Muscle of leg (tissue), 11 donors: ENCODE data around the gene PPP1CA. TPM values are rescaled to one million over a fixed set of nuclear protein-coding genes. Genes with fewer than 3 reads are reported as not detected.
A peak's percentile ranks its signal among the peaks of the same experiment; 100 is the strongest.

Experiments
- DNase-seq: peaks from one replicate; pipeline ENCODE4 v3.0.0; 2013
- H3K27ac ChIP-seq: one replicate; pipeline ENCODE4 v1.5.1; 2013; ENCODE audit warnings: mild to moderate bottlenecking, low read length, control low read depth
- H3K27me3 ChIP-seq: one replicate; pipeline ENCODE4 v1.6.1; 2013; ENCODE audit warnings: low read length; ENCODE audit not compliant: control insufficient read depth, insufficient read depth
- H3K36me3 ChIP-seq: one replicate; pipeline ENCODE4 v1.6.1; 2013; ENCODE audit warnings: low read length; ENCODE audit not compliant: control insufficient read depth, insufficient read depth
- H3K4me1 ChIP-seq: one replicate; pipeline ENCODE4 v1.6.1; 2013; ENCODE audit warnings: low read length; ENCODE audit not compliant: control insufficient read depth, insufficient read depth
- H3K4me3 ChIP-seq: one replicate; pipeline ENCODE4 v1.5.1; 2013; ENCODE audit warnings: low read length, control low read depth
- H3K9me3 ChIP-seq: replicated peaks from 2 replicates; pipeline ENCODE4 v1.6.1; 2013; ENCODE audit warnings: low read depth, low read length; ENCODE audit not compliant: control insufficient read depth
- WGBS: methylation state at CpG from one replicate; pipeline ENCODE4 v1.1.5; 2013; ENCODE audit warnings: missing lambda C conversion rate; ENCODE audit not compliant: insufficient coverage; 5-methylcytosine and 5-hydroxymethylcytosine counted together
- polyA plus RNA-seq, 8 donors: library from polyadenylated mRNA; unstranded; fragments of 120-200 nt; gene quantifications; one replicate each; pipeline versions ENCODE4 v1.2.1 to v1.2.3, GENCODE V29; 2013; ENCODE audit warnings: inconsistent platforms in 1 of 8, low replicate concordance in 1 of 8; ENCODE audit not compliant: insufficient read length in 8 of 8, insufficient read depth in 1 of 8
- total RNA-seq: library from RNA; stranded (reverse); fragments of 120-200 nt; gene quantifications from one replicate; pipeline ENCODE4 v1.2.4, GENCODE V29; 2013

The PPP1CA gene
- total and polyA plus RNA-seq, 9 donors, result 127 to 150 (median 141) TPM

- Histone ChIP-seq H3K4me3 (no peak overlapping the region), H3K4me1 (peaks cover 4% of the 10 kb centered on the region), H3K36me3 (no peaks in the 10 kb centered on the region), H3K27me3 (peaks cover 16% of the 10 kb centered on the region), H3K9me3 (no peaks in the 10 kb centered on the region), H3K27ac (no peak overlapping the region)
- peak; percentile 82 for DNase-seq
- WGBS, result 45% methylated on average over 7 of the region's 16 CpGs
These were observed 19.2 kb downstream of the PPP1CA start for GRCh38 chr11:67382276-67383136.

DNA sequence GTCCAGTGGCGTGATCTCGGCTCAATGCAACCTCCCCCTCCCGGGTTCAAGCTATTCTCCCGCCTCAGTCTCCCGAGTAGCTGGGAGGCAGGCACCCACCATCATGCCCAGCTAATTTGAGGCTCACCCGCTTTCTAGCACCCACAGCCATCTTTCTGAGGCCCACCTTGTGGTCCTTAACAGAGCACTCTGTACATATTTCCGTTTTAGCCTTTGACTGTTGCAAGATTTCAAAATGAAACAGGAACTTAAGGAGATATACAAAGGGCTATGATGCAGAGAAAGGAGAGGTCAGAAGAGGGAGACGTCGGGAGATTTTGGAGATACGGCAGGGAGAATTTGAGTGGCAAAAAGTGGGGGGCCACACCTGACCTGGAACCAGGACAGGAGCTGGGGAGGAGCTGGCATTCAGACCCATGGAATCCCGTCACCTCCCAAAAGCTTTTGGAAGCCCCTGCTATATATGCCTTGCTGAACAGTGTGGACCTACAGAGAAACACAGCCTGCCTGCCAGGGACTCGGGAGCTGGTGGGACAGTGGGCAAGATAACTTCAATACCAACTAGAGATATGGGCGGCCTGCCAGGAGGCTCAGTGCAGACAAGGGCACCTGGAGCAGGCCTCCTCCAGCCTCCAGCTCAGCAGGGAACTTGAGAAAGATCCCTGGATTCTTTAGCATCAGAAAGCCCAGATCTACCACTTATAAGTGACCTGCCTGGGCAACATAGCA lies 20.2 kb downstream of the PPP1CA start:
- H3K4me3 ChIP-seq, result no peak overlapping the region
- H3K27ac ChIP-seq, result no peak overlapping the region
- WGBS, result 75% methylated on average over 7 of the region's 13 CpGs

DNA sequence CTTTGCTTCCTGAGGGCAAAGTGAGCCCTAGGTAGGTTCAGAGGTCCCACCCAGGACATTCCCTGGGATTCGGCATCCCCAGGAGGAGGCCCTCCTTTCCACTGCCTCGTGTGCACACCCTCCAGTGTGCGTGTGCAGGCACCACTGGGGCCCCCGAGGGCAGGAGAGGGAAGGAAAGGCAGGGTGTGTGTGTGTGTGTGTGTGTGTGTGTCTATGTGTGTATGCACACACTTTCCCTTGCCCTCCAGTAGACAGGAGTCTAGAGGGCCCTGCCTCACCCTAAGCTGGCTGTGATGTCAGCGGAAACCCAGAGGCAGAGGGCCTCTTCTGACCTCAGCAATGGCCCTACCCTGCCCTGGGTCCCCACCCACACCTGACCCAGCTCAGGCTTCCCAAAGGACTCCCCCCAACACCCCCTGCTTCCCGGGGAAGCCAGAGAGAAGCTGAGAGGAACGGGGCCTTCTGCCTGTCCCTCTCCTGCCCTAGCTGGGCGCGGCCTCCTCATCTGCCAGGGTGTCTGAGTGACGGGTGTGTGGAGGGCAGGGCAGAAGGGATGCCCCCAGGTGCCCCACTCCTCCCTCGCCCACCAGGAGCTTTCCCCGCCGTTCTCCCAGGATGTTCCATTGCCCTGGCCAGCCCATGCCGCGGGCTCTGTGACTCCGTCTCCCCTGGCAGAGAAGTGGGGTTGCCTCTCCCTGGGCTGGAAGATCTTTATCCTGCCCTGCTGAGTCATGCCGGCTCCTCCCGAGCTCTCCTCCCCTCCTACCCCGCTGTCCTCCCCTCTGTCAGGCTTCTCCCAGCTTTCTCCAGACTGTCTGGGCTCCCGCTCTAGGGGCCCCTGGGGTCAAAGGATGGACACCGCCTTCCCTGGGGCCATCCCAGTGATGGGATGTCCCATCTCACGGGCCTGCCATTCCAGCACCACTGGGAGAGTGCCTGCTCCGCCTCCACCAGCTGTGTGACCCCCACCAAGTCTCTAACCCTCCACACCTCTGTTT lies 22.3 kb downstream of the PPP1CA start:
- no peak for DNase-seq
- WGBS, result 69% methylated on average over 12 of the region's 23 CpGs
- H3K36me3 ChIP-seq, result no peaks in the 10 kb centered on the region
- peaks cover 10% of the 10 kb centered on the region for H3K4me1 ChIP-seq
- H3K27me3 ChIP-seq, result peaks cover 42% of the 10 kb centered on the region
- H3K4me3 ChIP-seq, result no peak overlapping the region
- H3K9me3 ChIP-seq, result no peaks in the 10 kb centered on the region
- no peak overlapping the region for H3K27ac ChIP-seq

More for the DNA sequence above, 20.2 kb downstream of the PPP1CA start:
- Histone ChIP-seq H3K4me1 (peaks cover 4% of the 10 kb centered on the region), H3K27me3 (peaks cover 27% of the 10 kb centered on the region), H3K9me3 (no peaks in the 10 kb centered on the region), H3K36me3 (no peaks in the 10 kb centered on the region)
- peak; percentile 25 for DNase-seq

DNA sequence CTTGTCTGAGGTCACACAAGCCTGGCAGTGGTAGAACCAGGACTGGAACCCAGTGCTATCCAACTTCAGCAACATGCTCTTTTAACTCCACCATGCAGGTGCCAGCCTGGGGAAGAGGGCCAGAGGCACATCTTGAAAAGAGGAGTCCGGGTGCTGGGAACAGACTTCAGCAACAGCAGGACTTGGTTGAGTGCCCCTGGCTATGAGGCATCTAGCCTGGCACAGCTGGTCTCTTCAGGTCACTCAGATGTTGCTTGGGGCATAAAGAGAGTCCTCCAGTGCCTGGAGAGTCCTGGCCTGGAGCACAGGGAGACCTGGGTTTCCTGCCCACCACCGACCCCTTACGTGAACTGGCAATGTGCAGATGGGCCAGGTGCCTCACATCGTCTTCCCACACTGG lies 23.1 kb downstream of the PPP1CA start:
- Histone ChIP-seq H3K9me3 (no peaks in the 10 kb centered on the region), H3K27me3 (peaks cover 48% of the 10 kb centered on the region), H3K4me3 (no peak overlapping the region), H3K4me1 (peaks cover 18% of the 10 kb centered on the region), H3K27ac (no peak overlapping the region), H3K36me3 (no peaks in the 10 kb centered on the region)
- no peak for DNase-seq
- 66% methylated on average over 4 of the region's 4 CpGs for WGBS

DNA sequence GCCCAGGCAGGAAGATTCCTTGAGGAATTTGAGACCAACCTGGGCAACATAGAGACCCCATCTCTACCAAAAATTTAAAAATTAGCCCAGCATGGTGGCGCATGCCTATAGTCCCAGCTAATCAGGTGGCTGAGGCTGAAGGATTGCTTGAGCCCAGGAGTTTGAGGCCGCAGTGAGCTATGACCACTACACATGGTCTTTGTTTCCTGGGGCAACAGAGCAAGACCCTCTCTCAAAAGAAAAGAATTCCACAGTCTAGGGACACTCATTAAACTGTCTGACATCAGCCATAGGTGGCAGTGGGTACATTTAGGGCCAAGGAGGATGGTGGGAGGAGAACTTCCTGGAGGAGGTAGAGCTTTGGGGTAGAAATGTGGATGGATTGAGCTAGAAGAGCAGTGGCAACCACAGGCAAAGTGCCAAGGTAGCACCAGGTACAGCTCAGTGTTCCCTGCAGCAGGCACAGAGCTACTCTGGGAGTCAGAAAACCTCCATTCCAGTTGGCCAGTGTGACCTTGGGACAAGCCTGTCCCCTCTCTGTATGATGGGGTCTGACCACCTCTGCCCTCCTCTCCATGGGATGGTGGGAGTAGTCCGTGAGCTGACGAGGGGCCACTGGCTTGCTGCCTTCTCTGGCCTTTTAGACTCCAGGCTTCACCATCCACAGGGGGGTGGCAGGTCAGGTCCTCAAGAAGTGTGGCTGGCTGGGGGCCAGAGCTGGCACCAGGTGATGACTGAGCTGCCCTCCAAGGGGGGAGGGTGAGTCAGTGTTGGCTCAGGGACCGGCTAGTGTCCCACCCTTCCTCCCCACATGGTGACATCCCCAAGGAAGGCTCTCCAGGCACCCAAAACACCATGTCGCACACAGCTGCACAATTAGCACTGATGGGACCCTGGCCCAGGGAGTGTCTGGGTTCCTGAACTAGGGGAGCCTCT lies 24.5 kb downstream of the PPP1CA start:
- peaks cover 19% of the 10 kb centered on the region for H3K4me1 ChIP-seq
- no peak overlapping the region for H3K27ac ChIP-seq
- WGBS, result no CpG with 5 or more reads among the region's 6 CpGs
- H3K4me3 ChIP-seq, result no peak overlapping the region
- DNase-seq, result no peak
- H3K36me3 ChIP-seq, result no peaks in the 10 kb centered on the region
- H3K27me3 ChIP-seq, result peaks cover 45% of the 10 kb centered on the region
- H3K9me3 ChIP-seq, result no peaks in the 10 kb centered on the region

- H3K4me1 ChIP-seq, result peaks cover 28% of the 10 kb centered on the region
- H3K9me3 ChIP-seq, result no peaks in the 10 kb centered on the region
- H3K27ac ChIP-seq, result no peak overlapping the region
- no peaks in the 10 kb centered on the region for H3K36me3 ChIP-seq
- WGBS, result 31% methylated on average over 6 of the region's 7 CpGs
- peaks cover 47% of the 10 kb centered on the region for H3K27me3 ChIP-seq
- no peak for DNase-seq
- H3K4me3 ChIP-seq, result no peak overlapping the region
These were observed 25.4 kb downstream of the PPP1CA start for GRCh38 chr11:67376063-67376820.

GRCh38 chr11:67375320-67376055 lies 26.2 kb downstream of the PPP1CA start:
- H3K4me1 ChIP-seq, result peaks cover 35% of the 10 kb centered on the region
- WGBS, result 3% methylated on average over 4 of the region's 15 CpGs
- no peaks in the 10 kb centered on the region for H3K9me3 ChIP-seq
- H3K4me3 ChIP-seq, result no peak overlapping the region
- peaks cover 45% of the 10 kb centered on the region for H3K27me3 ChIP-seq
- no peak overlapping the region for H3K27ac ChIP-seq
- H3K36me3 ChIP-seq, result no peaks in the 10 kb centered on the region
- DNase-seq, result no peak

DNA sequence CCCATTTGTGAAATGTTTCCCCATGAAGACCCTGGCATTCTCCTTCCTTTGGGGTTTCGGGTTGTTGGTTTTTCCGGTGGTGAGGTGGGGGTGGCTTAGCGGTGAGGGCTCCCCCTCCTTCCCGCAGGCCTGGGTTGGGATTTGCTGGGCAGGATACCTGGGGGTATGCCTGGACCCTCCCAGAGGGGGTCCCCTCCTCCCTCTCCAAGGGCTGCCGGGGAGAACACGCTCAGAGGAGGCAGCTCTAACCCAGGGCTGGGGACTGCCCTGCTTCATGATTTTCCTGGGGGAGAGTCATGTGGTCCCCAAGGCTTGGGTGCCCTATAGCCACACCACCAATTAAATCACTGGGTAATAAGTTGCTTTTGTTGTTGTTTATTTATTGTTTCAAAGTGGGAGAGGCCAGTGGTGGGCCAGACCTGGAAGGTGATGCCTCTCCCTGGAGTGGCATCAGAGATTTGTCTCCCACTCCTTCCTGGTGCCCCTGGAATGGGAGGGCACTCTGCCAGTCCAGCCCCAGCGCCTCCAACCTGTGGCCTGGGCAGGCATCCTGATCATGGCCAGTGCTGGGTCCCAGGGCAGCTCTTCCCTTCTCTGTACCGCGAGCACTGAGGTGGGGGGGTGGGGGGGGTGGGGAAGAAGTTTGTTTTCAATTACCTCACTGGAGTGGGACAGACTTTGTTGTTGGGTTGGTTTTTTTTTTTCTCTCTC lies 26.9 kb downstream of the PPP1CA start:
- peaks cover 48% of the 10 kb centered on the region for H3K27me3 ChIP-seq
- DNase-seq, result no peak
- H3K36me3 ChIP-seq, result no peaks in the 10 kb centered on the region
- H3K4me1 ChIP-seq, result peaks cover 41% of the 10 kb centered on the region
- no peak overlapping the region for H3K27ac ChIP-seq
- H3K9me3 ChIP-seq, result no peaks in the 10 kb centered on the region
- no CpG with 5 or more reads among the region's 9 CpGs for WGBS
- H3K4me3 ChIP-seq, result no peak overlapping the region
